Endothelial cell of umbilical vein (primary cell): ENCODE measurements around the gene PTPN12.

Source experiments
- CTCF ChIP-seq, 2 donors: IDR thresholded peaks; 1 replicate in 1 of 2; 2 replicates in 1 of 2; pipeline ENCODE4 v1.5.1; 2011; ENCODE audit warnings: low read length in 2 of 2, mild to moderate bottlenecking in 2 of 2, moderate library complexity in 2 of 2, control low read depth in 1 of 2, inconsistent platforms in 1 of 2, low read depth in 1 of 2; ENCODE audit not compliant: insufficient read depth in 1 of 2; ENCODE audit errors: extremely low read depth in 1 of 2
- EZH2 ChIP-seq: IDR thresholded peaks from 2 replicates; pipeline ENCODE4 v1.6.1; 2012; ENCODE audit warnings: borderline replicate concordance, low read depth, mild to moderate bottlenecking, moderate library complexity, low read length, inconsistent platforms; ENCODE audit not compliant: severe bottlenecking
- POLR2AphosphoS5 ChIP-seq: IDR thresholded peaks from 2 replicates; pipeline ENCODE4 v1.6.1; 2012; ENCODE audit warnings: low read depth, mild to moderate bottlenecking, control low read depth, low read length, moderate library complexity; ENCODE audit not compliant: insufficient read depth

GRCh38 chr7:77579797-77580196, 42.7 kb downstream of the PTPN12 start:
- TF ChIP-seq EZH2, result no peak
- TF ChIP-seq POLR2AphosphoS5, result no peak
- TF ChIP-seq CTCF (IDR thresholded peaks at IDR 0.05; ENCODE audit: extremely low read depth in 1 of 2, insufficient read depth in 1 of 2, low read depth in 1 of 2, low read length in 2 of 2), result no peak
